Measurements from ENCODE around the gene MSTO1.
"Not testable (repeated sequence)": the region's sequence is repeated elsewhere in the genome, so short reads cannot be mapped to it uniquely, and the experiment has no call there.

MSTO1 gene

DNA sequence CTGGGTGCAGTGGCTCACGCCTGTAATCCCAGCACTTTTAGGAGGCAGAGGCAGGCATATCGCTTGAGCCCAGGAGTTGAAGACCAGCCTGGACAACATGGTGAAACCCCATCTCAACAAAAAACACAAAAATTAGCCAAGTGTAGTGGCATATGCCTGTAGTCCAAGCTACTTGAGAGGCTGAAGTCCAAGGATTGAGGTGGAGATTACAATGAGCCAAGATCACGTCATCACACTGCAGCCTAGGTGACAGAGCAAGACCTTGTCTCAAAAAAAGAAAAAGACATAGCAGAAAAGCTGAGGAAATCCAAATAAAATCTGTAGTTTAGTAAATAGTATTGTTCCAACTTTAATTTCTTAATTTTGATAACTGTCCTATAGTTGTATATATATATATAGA is 35.9 kb upstream of the MSTO1 start:
- no peak for TF ChIP-seq POLR2AphosphoS5 (IDR thresholded peaks at IDR 0.05; ENCODE audit: low read depth)
- no peak for TF ChIP-seq CTCF (IDR thresholded peaks at IDR 0.05; ENCODE audit: insufficient read depth, low read length)
- no peak for TF ChIP-seq GABPA (IDR thresholded peaks at IDR 0.05; ENCODE audit: low read depth)
- no peak for TF ChIP-seq SPI1 (IDR thresholded peaks at IDR 0.05; ENCODE audit: borderline replicate concordance, low read depth)
- TF ChIP-seq, protein P1, sequence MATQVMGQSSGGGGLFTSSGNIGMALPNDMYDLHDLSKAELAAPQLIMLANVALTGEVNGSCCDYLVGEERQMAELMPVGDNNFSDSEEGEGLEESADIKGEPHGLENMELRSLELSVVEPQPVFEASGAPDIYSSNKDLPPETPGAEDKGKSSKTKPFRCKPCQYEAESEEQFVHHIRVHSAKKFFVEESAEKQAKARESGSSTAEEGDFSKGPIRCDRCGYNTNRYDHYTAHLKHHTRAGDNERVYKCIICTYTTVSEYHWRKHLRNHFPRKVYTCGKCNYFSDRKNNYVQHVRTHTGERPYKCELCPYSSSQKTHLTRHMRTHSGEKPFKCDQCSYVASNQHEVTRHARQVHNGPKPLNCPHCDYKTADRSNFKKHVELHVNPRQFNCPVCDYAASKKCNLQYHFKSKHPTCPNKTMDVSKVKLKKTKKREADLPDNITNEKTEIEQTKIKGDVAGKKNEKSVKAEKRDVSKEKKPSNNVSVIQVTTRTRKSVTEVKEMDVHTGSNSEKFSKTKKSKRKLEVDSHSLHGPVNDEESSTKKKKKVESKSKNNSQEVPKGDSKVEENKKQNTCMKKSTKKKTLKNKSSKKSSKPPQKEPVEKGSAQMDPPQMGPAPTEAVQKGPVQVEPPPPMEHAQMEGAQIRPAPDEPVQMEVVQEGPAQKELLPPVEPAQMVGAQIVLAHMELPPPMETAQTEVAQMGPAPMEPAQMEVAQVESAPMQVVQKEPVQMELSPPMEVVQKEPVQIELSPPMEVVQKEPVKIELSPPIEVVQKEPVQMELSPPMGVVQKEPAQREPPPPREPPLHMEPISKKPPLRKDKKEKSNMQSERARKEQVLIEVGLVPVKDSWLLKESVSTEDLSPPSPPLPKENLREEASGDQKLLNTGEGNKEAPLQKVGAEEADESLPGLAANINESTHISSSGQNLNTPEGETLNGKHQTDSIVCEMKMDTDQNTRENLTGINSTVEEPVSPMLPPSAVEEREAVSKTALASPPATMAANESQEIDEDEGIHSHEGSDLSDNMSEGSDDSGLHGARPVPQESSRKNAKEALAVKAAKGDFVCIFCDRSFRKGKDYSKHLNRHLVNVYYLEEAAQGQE (IDR thresholded peaks at IDR 0.05; ENCODE audit: insufficient replicate concordance, low read depth) = no peak
- no peak overlapping the region for H3K27ac ChIP-seq (replicated peaks)
- H3K27me3 ChIP-seq (ENCODE audit: insufficient read depth, poor library complexity, severe bottlenecking) = no peaks in the 10 kb centered on the region
- no peak for DNase-seq (ENCODE audit: low read depth in 1 of 2, low spot score in 1 of 2)
- H3K4me3 ChIP-seq (replicated peaks; ENCODE audit: insufficient read depth, low read length) = no peak overlapping the region

- H3K27ac ChIP-seq (replicated peaks); H3K27me3 ChIP-seq (ENCODE audit: insufficient read depth, poor library complexity, severe bottlenecking); DNase-seq (ENCODE audit: low read depth in 1 of 2, low spot score in 1 of 2); H3K4me3 ChIP-seq (replicated peaks; ENCODE audit: insufficient read depth, low read length): not testable (repeated sequence)
Observed at GRCh38 chr1:155575608-155576007, 34.4 kb upstream of the MSTO1 start.

GRCh38 chr1:155583846-155584245 is 26.2 kb upstream of the MSTO1 start:
- H3K4me3 ChIP-seq (replicated peaks; ENCODE audit: insufficient read depth, low read length); H3K27ac ChIP-seq (replicated peaks); H3K27me3 ChIP-seq (ENCODE audit: insufficient read depth, poor library complexity, severe bottlenecking); DNase-seq (ENCODE audit: low read depth in 1 of 2, low spot score in 1 of 2): not testable (repeated sequence)

GRCh38 chr1:155589282-155589681 is 20.7 kb upstream of the MSTO1 start:
- H3K4me3 ChIP-seq (replicated peaks; ENCODE audit: insufficient read depth, low read length); DNase-seq (ENCODE audit: low read depth in 1 of 2, low spot score in 1 of 2): not testable (repeated sequence)

GRCh38 chr1:155590516-155591247 is 19.3 kb upstream of the MSTO1 start:
- not testable (repeated sequence) for H3K27ac ChIP-seq (replicated peaks); H3K27me3 ChIP-seq (ENCODE audit: insufficient read depth, poor library complexity, severe bottlenecking); DNase-seq (ENCODE audit: low read depth in 1 of 2, low spot score in 1 of 2); H3K4me3 ChIP-seq (replicated peaks; ENCODE audit: insufficient read depth, low read length)

More at GRCh38 chr1:155589282-155589681, 20.7 kb upstream of the MSTO1 start:
- H3K27me3 ChIP-seq (ENCODE audit: insufficient read depth, poor library complexity, severe bottlenecking); H3K27ac ChIP-seq (replicated peaks): not testable (repeated sequence)

- no peak overlapping the region for H3K4me3 ChIP-seq (replicated peaks; ENCODE audit: insufficient read depth, low read length)
- DNase-seq (ENCODE audit: low read depth in 1 of 2, low spot score in 1 of 2) = peak; percentile 20 to 37
- no peak overlapping the region for H3K27ac ChIP-seq (replicated peaks)
- TF ChIP-seq GABPA (IDR thresholded peaks at IDR 0.05; ENCODE audit: low read depth) = no peak
- peak; percentile 6 for TF ChIP-seq CTCF (IDR thresholded peaks at IDR 0.05; ENCODE audit: insufficient read depth, low read length)
- H3K27me3 ChIP-seq (ENCODE audit: insufficient read depth, poor library complexity, severe bottlenecking) = no peaks in the 10 kb centered on the region
Observed at GRCh38 chr1:155591770-155592169, 18.2 kb upstream of the MSTO1 start.

DNA sequence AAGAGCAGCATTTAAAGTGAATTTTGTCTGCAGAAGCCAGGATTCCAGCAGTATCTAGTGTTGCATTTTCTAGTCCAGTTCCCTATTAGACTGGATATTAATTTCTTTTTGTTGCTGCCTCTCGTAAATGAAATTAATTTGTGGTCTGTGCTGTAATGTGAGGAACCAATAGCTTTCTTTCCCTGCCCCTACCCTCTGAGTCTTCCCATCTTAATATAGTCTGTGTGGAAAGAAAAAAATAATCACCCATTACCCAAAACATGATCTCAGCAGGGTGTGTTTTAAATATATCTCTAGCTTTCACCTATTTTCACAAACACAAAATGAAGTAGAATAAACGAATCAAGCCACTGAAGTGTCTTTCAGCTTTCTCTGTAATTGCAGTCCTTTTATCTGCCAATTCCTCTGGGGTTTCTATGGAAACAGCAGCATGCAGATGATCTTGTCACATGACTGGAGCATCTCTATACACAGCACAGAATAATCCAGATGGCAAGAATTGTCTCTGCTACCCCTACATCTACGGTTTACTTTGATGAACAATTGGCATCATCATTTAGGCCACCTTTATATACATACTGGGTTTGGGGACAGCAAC is 14.0 kb upstream of the MSTO1 start:
- not testable (repeated sequence) for H3K27me3 ChIP-seq (ENCODE audit: insufficient read depth, poor library complexity, severe bottlenecking); H3K27ac ChIP-seq (replicated peaks); H3K4me3 ChIP-seq (replicated peaks; ENCODE audit: insufficient read depth, low read length); DNase-seq (ENCODE audit: low read depth in 1 of 2, low spot score in 1 of 2)

Measured in HL-60 (cell line).